GM19238 (cell line): ENCODE results near the gene CCNB1.
"Not testable (repeated sequence)": the region's sequence is repeated elsewhere in the genome, so short reads cannot be mapped to it uniquely, and the experiment has no call there.

ENCODE experiments used
- DNase-seq: peaks from one replicate; pipeline ENCODE4 v3.0.0; 2011; ENCODE audit warnings: low spot score; ENCODE audit not compliant: insufficient read length

Gene CCNB1

GRCh38 chr5:69166686-69167492, at the start of gene CCNB1:
Gene CCNB1 (plus strand): TSS chr5:69167150. CDS start chr5:69167263, 113 bp downstream.
- DNase-seq: peak; percentile 99

- no peak for DNase-seq
Measured at GRCh38 chr5:69129413-69129812, 37.5 kb upstream of the CCNB1 start.

DNA sequence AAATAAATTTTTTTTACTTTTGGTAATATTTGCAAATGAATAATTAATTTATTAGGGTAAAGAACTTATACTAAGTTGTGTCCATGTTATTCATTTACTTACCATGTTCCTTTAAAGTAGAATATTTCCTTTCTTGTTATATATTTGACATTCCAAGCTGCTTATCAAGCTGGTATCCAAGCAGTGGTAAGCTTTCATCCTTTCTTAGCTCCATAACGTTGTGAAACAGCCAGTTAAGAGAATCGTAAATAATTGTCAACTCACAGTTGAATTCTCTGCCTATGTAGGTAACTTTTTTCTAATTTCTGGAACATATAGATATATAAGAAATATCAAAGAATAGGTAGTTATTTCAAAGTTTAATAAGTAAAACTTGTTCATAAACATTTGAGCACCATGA, 36.7 kb upstream of the CCNB1 start:
- DNase-seq: no peak

- DNase-seq: no peak
Measured at GRCh38 chr5:69131304-69131703, 35.6 kb upstream of the CCNB1 start.

DNA sequence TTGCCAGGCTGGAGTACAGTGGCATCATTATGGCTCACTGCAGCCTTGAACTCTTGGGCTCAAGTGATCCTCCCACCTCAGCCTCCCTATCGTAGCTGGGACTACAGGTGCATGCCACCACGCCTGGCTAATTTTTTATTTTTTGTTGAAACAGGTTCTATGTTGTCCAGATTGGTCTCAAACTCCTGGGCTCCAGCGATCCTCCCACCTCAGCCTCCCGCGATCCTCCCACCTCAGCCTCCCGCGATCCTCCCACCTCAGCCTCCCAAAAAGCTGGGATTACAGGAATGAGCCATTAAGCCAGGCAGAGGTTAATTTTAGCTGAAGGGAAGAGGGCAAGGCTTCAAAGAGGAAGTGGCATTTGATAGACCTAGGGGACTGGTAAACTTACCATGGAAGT, 32.8 kb upstream of the CCNB1 start:
- no peak for DNase-seq

GRCh38 chr5:69136293-69136692, 30.7 kb upstream of the CCNB1 start:
- DNase-seq: peak; percentile 29

GRCh38 chr5:69137208-69137607, 29.7 kb upstream of the CCNB1 start:
- DNase-seq: not testable (repeated sequence)

- no peak for DNase-seq
Measured at GRCh38 chr5:69137807-69138206, 29.1 kb upstream of the CCNB1 start.

GRCh38 chr5:69138766-69139165, 28.2 kb upstream of the CCNB1 start:
- DNase-seq: no peak

DNA sequence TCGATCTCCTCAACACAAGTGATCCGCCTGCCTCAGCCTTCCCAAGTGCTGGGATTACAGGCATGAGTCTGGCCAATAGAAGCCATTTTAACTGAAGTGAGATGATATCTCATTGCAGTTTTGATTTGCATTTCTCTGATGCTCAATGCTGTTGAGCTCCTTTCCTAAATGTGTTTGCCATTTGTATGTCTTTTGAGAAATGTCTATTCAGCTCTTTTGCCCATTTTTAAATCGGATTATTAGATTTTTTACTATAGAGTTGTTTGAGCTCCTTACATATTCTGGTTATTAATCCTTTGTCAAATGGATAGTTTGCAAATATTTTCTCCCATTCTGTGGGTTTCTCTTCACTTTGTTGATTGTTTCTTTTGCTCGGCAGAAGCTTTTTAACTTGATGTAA, 26.7 kb upstream of the CCNB1 start:
- not testable (repeated sequence) for DNase-seq

GRCh38 chr5:69140827-69141226, 26.1 kb upstream of the CCNB1 start:
- no peak for DNase-seq

- DNase-seq: not testable (repeated sequence)
Measured at GRCh38 chr5:69148576-69148975, 18.4 kb upstream of the CCNB1 start.

DNA sequence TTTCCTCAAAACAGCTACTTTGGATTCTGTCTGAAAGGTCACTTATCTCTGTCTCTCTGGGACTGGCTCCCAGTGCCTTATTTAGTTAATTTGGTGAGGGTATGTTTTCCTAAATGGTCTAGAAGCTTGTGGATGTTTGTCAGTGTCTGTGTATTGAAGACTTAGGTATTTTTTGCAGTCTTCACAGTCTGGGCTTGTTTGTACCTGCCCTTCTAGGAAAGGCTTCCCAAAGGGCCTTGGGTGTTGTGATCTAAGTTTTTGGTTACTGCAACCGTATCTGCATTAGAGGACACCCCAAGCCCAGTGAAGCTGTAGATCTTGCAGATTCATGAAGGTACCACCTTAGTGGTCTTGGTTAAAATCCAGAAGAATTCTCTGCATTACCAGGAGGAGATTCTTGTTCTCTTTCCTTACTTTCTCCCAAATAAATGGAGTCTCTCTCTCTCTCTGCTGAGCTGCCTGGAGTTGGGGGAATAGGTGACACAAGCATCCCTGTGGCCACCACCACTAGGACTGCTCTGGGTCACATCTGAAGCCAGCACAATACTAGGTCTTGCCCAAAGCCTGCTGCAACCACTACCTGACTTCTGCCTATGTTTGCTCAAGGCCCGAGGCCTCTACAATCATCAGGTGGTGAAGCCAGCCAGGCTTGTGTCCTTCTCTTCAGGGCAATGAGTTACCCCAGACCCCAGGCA, 17.8 kb upstream of the CCNB1 start:
- no peak for DNase-seq

DNA sequence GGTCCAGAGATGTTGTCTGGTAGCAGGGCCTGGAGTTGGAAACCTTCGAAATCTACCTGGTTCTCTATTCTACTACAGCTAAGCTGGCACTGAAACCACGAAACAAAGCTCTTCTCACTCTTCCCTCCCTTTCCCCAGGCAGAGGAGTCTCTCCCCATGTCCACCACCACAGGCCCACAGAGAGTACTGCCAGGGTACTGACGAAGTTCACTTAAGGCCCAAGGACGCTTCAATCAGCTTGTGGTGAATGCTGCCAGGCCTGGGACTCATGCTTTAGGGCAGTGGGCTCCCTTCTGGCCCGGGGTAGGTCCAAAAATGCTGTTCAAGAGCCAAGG, 17.3 kb upstream of the CCNB1 start:
- DNase-seq: no peak

- no peak for DNase-seq
Measured at GRCh38 chr5:69152731-69153130, 14.2 kb upstream of the CCNB1 start.

DNA sequence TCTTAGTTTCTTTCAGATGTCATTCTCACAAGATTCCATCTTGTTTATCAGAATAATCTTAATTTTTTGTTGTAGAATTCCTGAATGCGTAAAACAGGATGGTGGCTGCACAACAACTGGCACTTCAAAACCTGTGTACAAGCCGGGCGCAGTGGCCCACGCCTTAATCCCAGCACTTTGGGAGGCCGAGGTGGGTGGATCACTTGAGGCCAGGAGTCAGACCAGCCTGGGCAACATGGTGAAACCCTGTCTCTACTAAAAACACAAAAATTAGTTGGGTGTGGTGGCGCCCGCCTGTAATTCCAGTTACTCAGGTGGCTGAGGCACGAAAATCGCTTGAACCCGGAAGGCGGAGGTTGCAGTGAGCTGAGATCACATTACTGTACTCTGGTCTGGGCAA, 10.5 kb upstream of the CCNB1 start:
- no peak for DNase-seq

DNA sequence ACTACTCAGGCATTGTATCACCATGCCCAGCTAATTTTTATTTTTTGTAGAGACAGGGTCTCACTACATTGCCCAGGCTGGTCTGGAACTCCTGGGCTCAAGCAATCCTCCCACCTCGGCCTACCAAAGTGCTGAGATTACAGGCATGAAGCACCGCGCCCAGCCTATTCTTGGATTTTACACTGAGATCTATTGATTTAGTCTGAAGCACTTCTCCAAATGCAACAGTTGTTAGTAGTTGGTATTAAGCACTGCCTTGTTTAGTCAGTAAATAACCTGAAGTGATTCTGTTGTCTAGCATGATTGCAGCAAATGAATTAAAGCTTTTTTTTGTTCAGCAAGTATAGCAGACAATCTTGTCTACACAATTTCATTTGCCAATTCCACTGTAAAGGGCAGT, 8.9 kb upstream of the CCNB1 start:
- DNase-seq: no peak

DNA sequence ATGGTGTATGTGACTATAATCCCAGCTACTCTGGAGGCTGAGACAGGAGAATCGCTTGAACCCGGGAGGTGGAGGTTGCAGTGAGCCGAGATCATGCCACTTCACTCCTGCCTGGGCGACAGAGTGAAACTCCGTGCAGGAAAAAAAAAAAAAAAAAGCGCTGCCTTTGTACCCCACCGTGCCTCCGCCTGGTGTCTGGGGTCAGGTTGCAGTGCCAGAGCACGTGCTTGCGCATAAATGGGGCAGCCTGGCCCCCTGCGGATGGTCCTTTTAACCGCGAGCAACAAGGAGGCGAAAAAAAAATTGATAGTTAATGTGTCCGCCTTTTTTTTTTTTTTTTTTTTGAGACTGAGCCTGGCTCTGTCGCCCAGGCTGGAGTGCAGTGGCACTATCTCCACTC, 6.3 kb upstream of the CCNB1 start:
- DNase-seq: no peak

DNA sequence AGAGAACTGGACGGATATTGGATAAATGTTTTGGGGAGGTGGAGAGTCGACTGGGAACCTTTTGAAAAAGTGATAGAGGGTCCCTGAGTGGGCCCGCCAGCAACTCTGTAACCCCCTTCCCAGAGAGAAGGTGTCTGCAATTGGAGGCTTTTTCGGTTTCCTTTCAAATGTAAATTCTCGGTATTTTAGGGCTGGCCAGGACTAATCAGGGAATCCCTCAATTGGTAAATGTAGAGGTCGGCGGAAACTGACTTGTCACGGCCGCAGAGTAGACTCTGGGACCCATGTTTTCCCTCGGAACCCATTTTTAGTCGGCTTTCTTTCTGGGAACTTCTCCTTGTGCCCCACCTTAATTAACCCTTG, 524 bp downstream of the CCNB1 start:
- no peak for DNase-seq

GRCh38 chr5:69167929-69168328, 979 bp downstream of the CCNB1 start:
- DNase-seq: no peak

DNA sequence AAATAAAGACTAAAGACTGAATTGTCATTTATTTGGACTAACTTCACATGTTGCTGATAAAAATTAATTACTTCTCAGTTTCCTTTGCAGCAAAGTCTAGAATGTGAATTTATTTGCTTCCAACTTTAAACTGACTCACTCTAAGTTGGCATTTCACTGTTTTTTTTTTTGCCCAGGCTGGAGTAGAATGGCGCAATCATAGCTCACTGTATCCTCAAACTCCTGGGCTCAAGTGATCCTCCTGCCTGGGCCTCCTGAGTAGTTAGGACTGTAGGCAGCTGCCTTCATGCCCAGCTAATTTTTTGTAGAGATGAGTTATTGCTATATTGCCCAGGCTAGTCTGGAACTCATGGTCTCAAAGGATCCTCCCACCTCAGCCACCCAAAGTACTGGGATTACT, 3.5 kb downstream of the CCNB1 start:
- no peak for DNase-seq

DNA sequence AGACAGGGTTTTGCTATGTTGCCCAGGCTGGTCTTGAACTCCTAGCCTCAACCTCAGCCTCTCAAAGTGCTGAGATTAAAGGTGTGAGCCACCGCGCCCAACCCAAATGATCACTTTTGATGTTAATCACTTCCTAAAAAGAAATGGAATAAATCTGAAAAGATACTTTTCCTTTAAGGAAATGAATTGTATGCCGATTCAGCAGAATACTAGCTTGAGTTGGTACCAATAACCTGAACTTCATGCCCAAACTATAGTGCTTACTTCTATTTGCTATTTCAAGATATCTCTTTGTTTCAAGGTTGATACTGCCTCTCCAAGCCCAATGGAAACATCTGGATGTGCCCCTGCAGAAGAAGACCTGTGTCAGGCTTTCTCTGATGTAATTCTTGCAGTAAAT, 4.0 kb downstream of the CCNB1 start:
- no peak for DNase-seq

DNA sequence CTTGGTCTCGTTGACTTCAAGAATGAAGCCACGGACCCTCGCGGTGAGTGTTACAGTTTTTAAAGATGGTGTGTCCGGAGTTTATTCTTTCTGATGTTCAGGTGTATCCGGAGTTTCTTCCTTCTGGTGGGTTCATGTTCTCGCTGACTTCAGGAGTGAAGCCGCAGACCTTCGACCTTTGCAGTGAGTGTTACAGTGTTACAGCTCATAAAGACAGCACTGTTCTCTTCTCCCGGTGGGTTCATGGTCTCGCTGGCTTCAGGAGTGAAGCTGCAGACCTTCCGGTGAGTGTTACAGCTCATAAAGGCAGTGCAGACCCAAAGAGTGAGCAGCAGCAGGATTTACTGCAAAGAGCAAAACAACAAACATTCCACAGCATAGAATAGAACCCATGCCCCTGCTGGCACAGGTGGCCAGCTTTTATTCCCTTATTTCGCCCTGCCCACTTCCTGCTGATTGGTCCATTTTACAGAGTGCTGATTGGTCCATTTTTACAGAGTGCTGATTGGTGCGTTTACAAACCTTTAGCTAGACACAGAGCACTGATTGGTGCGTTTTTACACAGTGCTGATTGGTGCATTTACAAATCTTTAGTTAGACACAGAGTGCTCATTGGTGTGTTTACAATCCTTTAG, 14.8 kb downstream of the CCNB1 start:
- not testable (repeated sequence) for DNase-seq
